Adrenal gland (tissue), 12 donors: ENCODE measurements around the gene SPTBN2. TPM values are rescaled to one million over a fixed set of nuclear protein-coding genes. Genes with fewer than 3 reads are reported as not detected.

Experiments
- DNase-seq, 7 donors: peaks; one replicate each; pipeline ENCODE4 v3.0.0-alpha.2; 2019 to 2020
- H3K27ac ChIP-seq, 5 donors: fragments of 200-600 bp; sonication (generic) in 4 of 5; 1 replicate in 3 of 5; 2 replicates in 2 of 5; pipeline versions ENCODE4 v1.5.1 to v1.8.0; 2016 to 2020; ENCODE audit warnings: mild to moderate bottlenecking in 1 of 5
- H3K27me3 ChIP-seq: fragments of 200-600 bp; 2 replicates; pipeline ENCODE4 v1.8.0; 2021
- H3K36me3 ChIP-seq, 2 donors: fragments of 200-600 bp; replicated peaks in 1 of 2; 1 replicate in 1 of 2; 2 replicates in 1 of 2; pipeline versions ENCODE4 v1.5.1 to v1.8.0; 2018 to 2022
- H3K4me1 ChIP-seq, 2 donors: fragments of 200-600 bp; replicated peaks in 1 of 2; 1 replicate in 1 of 2; 2 replicates in 1 of 2; pipeline versions ENCODE4 v1.5.1 to v1.8.0; 2018 to 2021
- H3K4me3 ChIP-seq, 4 donors: fragments of 200-600 bp; sonication (generic) in 3 of 4; one replicate each; pipeline ENCODE4 v1.5.1; 2016 to 2018
- H3K9me3 ChIP-seq, 3 donors: fragments of 200-600 bp; sonication (generic) in 1 of 3; replicated peaks in 1 of 3; 1 replicate in 2 of 3; 2 replicates in 1 of 3; pipeline versions ENCODE4 v1.5.1 to v1.8.0; 2016 to 2021
- POLR2A ChIP-seq, 2 donors: fragments of 450-650 bp; IDR thresholded peaks; one replicate each; pipeline ENCODE4 v1.6.1; 2017; ENCODE audit warnings: antibody characterized with exemption in 2 of 2, mild to moderate bottlenecking in 2 of 2, moderate library complexity in 1 of 2
- WGBS, 4 donors: extraction: QIAGEN DNeasy Blood & Tissue Kit in 2 of 4; methylation state at CpG; one replicate each; pipeline versions ENCODE4 v1.1.5 to v1.1.7; 2013 to 2017; 5-methylcytosine and 5-hydroxymethylcytosine counted together
- intact Hi-C, 2 donors: fragments of 100-400 bp; cut with DNase I; formaldehyde crosslinking; loops; one replicate each; pipeline versions ENCODE4 v1.14.1 to v1.15.0; 2022 to 2023
- polyA plus RNA-seq, 3 donors: library from polyadenylated mRNA; stranded (reverse); fragments of 200-250 nt in 2 of 3; fragments of 350-450 nt in 1 of 3; fragmentation: Illumina TruSeq in 1 of 3; extraction: RNeasy Lipid Tissue Mini Kit (QIAGEN cat#74804) in 1 of 3; gene quantifications; one replicate each; pipeline ENCODE4 v1.2.3, GENCODE V29; 2013 to 2014
- total RNA-seq, 9 donors: library from RNA; depleted of rRNA in 4 of 9; stranded (reverse); fragments of >200 nt in 4 of 9; fragments of 120-200 nt in 1 of 9; fragmentation: NEBNext Ultra II Directional in 1 of 9; extraction: Animal tissue kit (Norgen Biotek cat#: 25700) in 1 of 9; gene quantifications; one replicate each; pipeline versions ENCODE4 v1.1.0 to v1.2.4, GENCODE V29; 2013 to 2023
- TF ChIP-seq, protein P1 (sequence below), 6 experiments: fragments of 450-650 bp in 4 of 6; fragments of 200-600 bp in 2 of 6; sonication (generic) in 1 of 6; IDR thresholded peaks; 1 replicate in 5 of 6; 2 replicates in 1 of 6; pipeline versions ENCODE4 v1.5.1 to v1.8.0; 2016 to 2021; ENCODE audit warnings: antibody characterized with exemption in 6 of 6, mild to moderate bottlenecking in 2 of 6, moderate library complexity in 1 of 6
- donor health status: healthy with polysubstance abuse.
- donor health status: Bipolar disorder and iron deficiency.
- donor health status: DM: yes; HTN: yes; CAD: no.
- donor health status: DM: no; HTN: no; CAD: no.
- donor health status: DM: no; HTN: no; CAD: no.
- donor health status: DM: yes; HTN: yes; CAD: no.

The SPTBN2 gene
- total and polyA plus RNA-seq, 12 donors = 7.2 to 81.8 (median 63.2) TPM

DNA sequence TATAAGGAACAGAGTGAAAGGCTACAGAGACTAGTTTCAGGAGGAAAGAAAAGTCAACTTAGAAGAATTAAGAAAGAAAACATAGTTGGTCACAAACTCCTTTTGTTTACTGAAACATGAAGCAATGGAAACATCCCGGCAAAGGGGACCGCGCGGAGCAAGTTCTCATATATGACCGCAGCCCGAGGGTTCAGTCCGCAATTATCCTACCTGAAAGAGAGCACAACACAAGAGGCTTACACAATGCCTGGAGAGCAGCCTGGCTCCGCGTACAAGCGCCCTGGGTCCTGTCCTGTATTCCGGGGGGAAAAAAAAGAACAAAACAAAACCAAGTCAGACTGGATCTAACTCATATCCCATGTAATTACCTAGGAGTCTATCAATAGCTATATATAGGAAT is 63.6 kb downstream of the SPTBN2 start:
- TF ChIP-seq, protein P1, sequence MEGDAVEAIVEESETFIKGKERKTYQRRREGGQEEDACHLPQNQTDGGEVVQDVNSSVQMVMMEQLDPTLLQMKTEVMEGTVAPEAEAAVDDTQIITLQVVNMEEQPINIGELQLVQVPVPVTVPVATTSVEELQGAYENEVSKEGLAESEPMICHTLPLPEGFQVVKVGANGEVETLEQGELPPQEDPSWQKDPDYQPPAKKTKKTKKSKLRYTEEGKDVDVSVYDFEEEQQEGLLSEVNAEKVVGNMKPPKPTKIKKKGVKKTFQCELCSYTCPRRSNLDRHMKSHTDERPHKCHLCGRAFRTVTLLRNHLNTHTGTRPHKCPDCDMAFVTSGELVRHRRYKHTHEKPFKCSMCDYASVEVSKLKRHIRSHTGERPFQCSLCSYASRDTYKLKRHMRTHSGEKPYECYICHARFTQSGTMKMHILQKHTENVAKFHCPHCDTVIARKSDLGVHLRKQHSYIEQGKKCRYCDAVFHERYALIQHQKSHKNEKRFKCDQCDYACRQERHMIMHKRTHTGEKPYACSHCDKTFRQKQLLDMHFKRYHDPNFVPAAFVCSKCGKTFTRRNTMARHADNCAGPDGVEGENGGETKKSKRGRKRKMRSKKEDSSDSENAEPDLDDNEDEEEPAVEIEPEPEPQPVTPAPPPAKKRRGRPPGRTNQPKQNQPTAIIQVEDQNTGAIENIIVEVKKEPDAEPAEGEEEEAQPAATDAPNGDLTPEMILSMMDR (IDR thresholded peaks at IDR 0.05) = no peak
- TF ChIP-seq POLR2A (IDR thresholded peaks at IDR 0.05) = no peak
- peaks cover 0 to 2% of the 10 kb centered on the region in 2 donors for H3K4me1 ChIP-seq
- H3K9me3 ChIP-seq = no peaks in the 10 kb centered on the region
- no peak overlapping the region for H3K4me3 ChIP-seq
- intact Hi-C loops = no loop called here
- DNase-seq = no peak
- no peaks in the 10 kb centered on the region for H3K27me3 ChIP-seq
- no peak overlapping the region for H3K27ac ChIP-seq
- WGBS, 4 donors = 91 to 94% (median 94%) methylated on average over 11 of the region's 11 CpGs
- H3K36me3 ChIP-seq = peaks cover 0 to 43% of the 10 kb centered on the region in 2 donors

DNA sequence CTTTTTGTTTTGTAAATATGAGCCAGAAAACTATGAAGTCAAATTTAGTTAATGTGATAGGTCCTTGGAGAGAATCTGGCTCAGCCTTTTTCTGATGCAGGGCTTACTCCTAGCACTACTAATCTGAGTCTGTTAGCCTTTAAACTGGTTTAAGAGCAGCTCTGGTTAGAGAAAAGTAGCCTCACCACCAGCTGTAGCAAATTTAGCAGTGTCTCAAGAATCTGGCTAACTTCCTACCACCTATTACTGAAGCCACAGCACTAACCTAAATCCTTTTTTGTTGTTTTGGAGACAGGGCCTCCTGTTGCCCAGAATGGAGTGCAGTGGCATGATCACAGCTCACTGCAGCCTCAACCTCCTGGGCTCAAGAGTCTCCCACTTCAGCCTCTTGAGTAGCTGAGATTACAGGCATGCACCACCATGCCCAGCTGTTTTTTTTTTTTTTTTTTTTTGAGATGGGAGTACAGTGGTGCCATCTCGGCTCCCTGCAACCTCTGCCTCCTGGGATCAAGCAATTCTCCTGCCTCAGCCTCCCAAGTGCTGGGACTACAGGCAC is 65.2 kb downstream of the SPTBN2 start:
- TF ChIP-seq, protein P1 (IDR thresholded peaks at IDR 0.05) = no peak
- no peak for TF ChIP-seq POLR2A (IDR thresholded peaks at IDR 0.05)
- intact Hi-C loops = no loop called here
- no peaks in the 10 kb centered on the region for H3K4me1 ChIP-seq
- no peaks in the 10 kb centered on the region for H3K9me3 ChIP-seq
- H3K27ac ChIP-seq = no peak overlapping the region
- no peaks in the 10 kb centered on the region for H3K27me3 ChIP-seq
- H3K4me3 ChIP-seq = no peak overlapping the region
- no peak for DNase-seq
- H3K36me3 ChIP-seq = peaks cover 0 to 41% of the 10 kb centered on the region in 2 donors
- WGBS, 4 donors = 94 to 100% (median 100%) methylated on average over 1 of the region's 1 CpG

DNA sequence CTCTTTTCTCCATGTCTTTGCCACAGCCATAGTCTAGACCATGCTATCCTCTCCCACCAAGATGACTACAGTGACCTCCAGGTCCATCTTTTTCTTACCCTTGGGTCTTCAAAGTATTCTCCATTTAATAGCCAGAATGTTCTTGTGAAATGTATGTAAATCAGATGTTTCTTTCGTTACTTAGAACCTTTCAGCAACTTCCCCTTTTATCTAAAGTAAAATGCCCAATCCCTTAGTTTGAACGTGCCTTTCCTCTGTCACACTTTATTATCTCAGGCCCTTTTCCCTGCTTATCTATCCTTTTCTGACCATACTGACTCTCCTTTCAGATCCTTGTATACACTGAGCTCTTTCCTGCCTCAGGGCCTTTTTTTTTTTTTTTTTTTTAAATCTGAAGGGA is 69.3 kb downstream of the SPTBN2 start:
- TF ChIP-seq, protein P1 (IDR thresholded peaks at IDR 0.05) = no peak
- no peak for TF ChIP-seq POLR2A (IDR thresholded peaks at IDR 0.05)
- H3K27ac ChIP-seq = no peak overlapping the region
- intact Hi-C loops = no loop called here
- no peaks in the 10 kb centered on the region for H3K9me3 ChIP-seq
- peaks cover 0 to 18% of the 10 kb centered on the region in 2 donors for H3K36me3 ChIP-seq
- no peak overlapping the region for H3K4me3 ChIP-seq
- no peak for DNase-seq
- 64 to 79% (median 66%) methylated on average over 2 of the region's 2 CpGs for WGBS, 4 donors
- H3K4me1 ChIP-seq = no peaks in the 10 kb centered on the region
- H3K27me3 ChIP-seq = no peaks in the 10 kb centered on the region

DNA sequence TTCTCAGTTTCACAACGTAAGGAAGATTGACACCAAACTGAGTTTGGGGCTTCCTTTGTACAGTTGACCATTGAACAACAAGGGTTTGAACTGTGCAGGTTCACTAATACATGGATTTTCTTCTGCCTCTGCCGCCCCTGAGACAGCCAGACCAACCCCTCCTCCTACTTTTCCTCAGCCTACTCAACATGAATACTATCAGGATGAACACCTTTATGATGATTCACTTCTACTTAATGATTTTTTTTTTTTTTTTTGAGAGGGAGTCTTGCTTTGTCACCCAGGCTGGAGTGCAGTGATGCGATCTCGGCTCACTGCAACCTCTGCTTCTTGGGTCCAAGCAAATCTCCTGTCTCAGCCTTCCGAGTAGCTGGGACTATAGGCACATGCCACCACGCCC is 75.9 kb downstream of the SPTBN2 start:
- Histone ChIP-seq H3K4me3 (no peak overlapping the region), H3K36me3 (peaks cover 0 to 42% of the 10 kb centered on the region in 2 donors), H3K27me3 (no peaks in the 10 kb centered on the region), H3K27ac (no peak overlapping the region), H3K4me1 (no peaks in the 10 kb centered on the region), H3K9me3 (no peaks in the 10 kb centered on the region)
- intact Hi-C loops = no loop called here
- DNase-seq = no peak
- no peak for TF ChIP-seq POLR2A (IDR thresholded peaks at IDR 0.05)
- TF ChIP-seq, protein P1 (IDR thresholded peaks at IDR 0.05) = no peak
- 92 to 95% (median 94%) methylated on average over 6 of the region's 6 CpGs for WGBS, 4 donors
